Adrenal gland (tissue), 12 donors: ENCODE results near the gene MTUS2. TPM values are rescaled to one million over a fixed set of nuclear protein-coding genes. Genes with fewer than 3 reads are reported as not detected.

ENCODE experiments used
- DNase-seq, 7 donors: peaks; one replicate each; pipeline ENCODE4 v3.0.0-alpha.2; 2019 to 2020
- H3K27ac ChIP-seq, 5 donors: fragments of 200-600 bp; sonication (generic) in 4 of 5; 1 replicate in 3 of 5; 2 replicates in 2 of 5; pipeline versions ENCODE4 v1.5.1 to v1.8.0; 2016 to 2020; ENCODE audit warnings: mild to moderate bottlenecking in 1 of 5
- H3K27me3 ChIP-seq: fragments of 200-600 bp; 2 replicates; pipeline ENCODE4 v1.8.0; 2021
- H3K36me3 ChIP-seq, 2 donors: fragments of 200-600 bp; replicated peaks in 1 of 2; 1 replicate in 1 of 2; 2 replicates in 1 of 2; pipeline versions ENCODE4 v1.5.1 to v1.8.0; 2018 to 2022
- H3K4me1 ChIP-seq, 2 donors: fragments of 200-600 bp; replicated peaks in 1 of 2; 1 replicate in 1 of 2; 2 replicates in 1 of 2; pipeline versions ENCODE4 v1.5.1 to v1.8.0; 2018 to 2021
- H3K4me3 ChIP-seq, 4 donors: fragments of 200-600 bp; sonication (generic) in 3 of 4; one replicate each; pipeline ENCODE4 v1.5.1; 2016 to 2018
- H3K9me3 ChIP-seq, 3 donors: fragments of 200-600 bp; sonication (generic) in 1 of 3; replicated peaks in 1 of 3; 1 replicate in 2 of 3; 2 replicates in 1 of 3; pipeline versions ENCODE4 v1.5.1 to v1.8.0; 2016 to 2021
- POLR2A ChIP-seq, 2 donors: fragments of 450-650 bp; IDR thresholded peaks; one replicate each; pipeline ENCODE4 v1.6.1; 2017; ENCODE audit warnings: antibody characterized with exemption in 2 of 2, mild to moderate bottlenecking in 2 of 2, moderate library complexity in 1 of 2
- WGBS, 4 donors: extraction: QIAGEN DNeasy Blood & Tissue Kit in 2 of 4; methylation state at CpG; one replicate each; pipeline versions ENCODE4 v1.1.5 to v1.1.7; 2013 to 2017; 5-methylcytosine and 5-hydroxymethylcytosine counted together
- intact Hi-C, 2 donors: fragments of 100-400 bp; cut with DNase I; formaldehyde crosslinking; loops; one replicate each; pipeline versions ENCODE4 v1.14.1 to v1.15.0; 2022 to 2023
- polyA plus RNA-seq, 3 donors: library from polyadenylated mRNA; stranded (reverse); fragments of 200-250 nt in 2 of 3; fragments of 350-450 nt in 1 of 3; fragmentation: Illumina TruSeq in 1 of 3; extraction: RNeasy Lipid Tissue Mini Kit (QIAGEN cat#74804) in 1 of 3; gene quantifications; one replicate each; pipeline ENCODE4 v1.2.3, GENCODE V29; 2013 to 2014
- total RNA-seq, 9 donors: library from RNA; depleted of rRNA in 4 of 9; stranded (reverse); fragments of >200 nt in 4 of 9; fragments of 120-200 nt in 1 of 9; fragmentation: NEBNext Ultra II Directional in 1 of 9; extraction: Animal tissue kit (Norgen Biotek cat#: 25700) in 1 of 9; gene quantifications; one replicate each; pipeline versions ENCODE4 v1.1.0 to v1.2.4, GENCODE V29; 2013 to 2023
- TF ChIP-seq, protein P1 (sequence below), 6 experiments: fragments of 450-650 bp in 4 of 6; fragments of 200-600 bp in 2 of 6; sonication (generic) in 1 of 6; IDR thresholded peaks; 1 replicate in 5 of 6; 2 replicates in 1 of 6; pipeline versions ENCODE4 v1.5.1 to v1.8.0; 2016 to 2021; ENCODE audit warnings: antibody characterized with exemption in 6 of 6, mild to moderate bottlenecking in 2 of 6, moderate library complexity in 1 of 6
- donor health status: healthy with polysubstance abuse.
- donor health status: Bipolar disorder and iron deficiency.
- donor health status: DM: yes; HTN: yes; CAD: no.
- donor health status: DM: no; HTN: no; CAD: no.
- donor health status: DM: no; HTN: no; CAD: no.
- donor health status: DM: yes; HTN: yes; CAD: no.

The MTUS2 gene
- total and polyA plus RNA-seq, 12 donors = 0.07 to 0.24 (median 0.14) TPM; not detected in 5

GRCh38 chr13:29230299-29230845 is 410.2 kb downstream of the MTUS2 start:
- H3K27me3 ChIP-seq = no peaks in the 10 kb centered on the region
- no peaks in the 10 kb centered on the region for H3K9me3 ChIP-seq
- H3K27ac ChIP-seq = no peak overlapping the region
- no peaks in the 10 kb centered on the region for H3K36me3 ChIP-seq
- no peaks in the 10 kb centered on the region for H3K4me1 ChIP-seq
- intact Hi-C loops = no loop called here
- 70 to 83% (median 80%) methylated on average over 3 of the region's 3 CpGs for WGBS, 4 donors
- no peak for DNase-seq
- no peak for TF ChIP-seq POLR2A (IDR thresholded peaks at IDR 0.05)
- TF ChIP-seq, protein P1, sequence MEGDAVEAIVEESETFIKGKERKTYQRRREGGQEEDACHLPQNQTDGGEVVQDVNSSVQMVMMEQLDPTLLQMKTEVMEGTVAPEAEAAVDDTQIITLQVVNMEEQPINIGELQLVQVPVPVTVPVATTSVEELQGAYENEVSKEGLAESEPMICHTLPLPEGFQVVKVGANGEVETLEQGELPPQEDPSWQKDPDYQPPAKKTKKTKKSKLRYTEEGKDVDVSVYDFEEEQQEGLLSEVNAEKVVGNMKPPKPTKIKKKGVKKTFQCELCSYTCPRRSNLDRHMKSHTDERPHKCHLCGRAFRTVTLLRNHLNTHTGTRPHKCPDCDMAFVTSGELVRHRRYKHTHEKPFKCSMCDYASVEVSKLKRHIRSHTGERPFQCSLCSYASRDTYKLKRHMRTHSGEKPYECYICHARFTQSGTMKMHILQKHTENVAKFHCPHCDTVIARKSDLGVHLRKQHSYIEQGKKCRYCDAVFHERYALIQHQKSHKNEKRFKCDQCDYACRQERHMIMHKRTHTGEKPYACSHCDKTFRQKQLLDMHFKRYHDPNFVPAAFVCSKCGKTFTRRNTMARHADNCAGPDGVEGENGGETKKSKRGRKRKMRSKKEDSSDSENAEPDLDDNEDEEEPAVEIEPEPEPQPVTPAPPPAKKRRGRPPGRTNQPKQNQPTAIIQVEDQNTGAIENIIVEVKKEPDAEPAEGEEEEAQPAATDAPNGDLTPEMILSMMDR (IDR thresholded peaks at IDR 0.05) = no peak
- H3K4me3 ChIP-seq = no peak overlapping the region

DNA sequence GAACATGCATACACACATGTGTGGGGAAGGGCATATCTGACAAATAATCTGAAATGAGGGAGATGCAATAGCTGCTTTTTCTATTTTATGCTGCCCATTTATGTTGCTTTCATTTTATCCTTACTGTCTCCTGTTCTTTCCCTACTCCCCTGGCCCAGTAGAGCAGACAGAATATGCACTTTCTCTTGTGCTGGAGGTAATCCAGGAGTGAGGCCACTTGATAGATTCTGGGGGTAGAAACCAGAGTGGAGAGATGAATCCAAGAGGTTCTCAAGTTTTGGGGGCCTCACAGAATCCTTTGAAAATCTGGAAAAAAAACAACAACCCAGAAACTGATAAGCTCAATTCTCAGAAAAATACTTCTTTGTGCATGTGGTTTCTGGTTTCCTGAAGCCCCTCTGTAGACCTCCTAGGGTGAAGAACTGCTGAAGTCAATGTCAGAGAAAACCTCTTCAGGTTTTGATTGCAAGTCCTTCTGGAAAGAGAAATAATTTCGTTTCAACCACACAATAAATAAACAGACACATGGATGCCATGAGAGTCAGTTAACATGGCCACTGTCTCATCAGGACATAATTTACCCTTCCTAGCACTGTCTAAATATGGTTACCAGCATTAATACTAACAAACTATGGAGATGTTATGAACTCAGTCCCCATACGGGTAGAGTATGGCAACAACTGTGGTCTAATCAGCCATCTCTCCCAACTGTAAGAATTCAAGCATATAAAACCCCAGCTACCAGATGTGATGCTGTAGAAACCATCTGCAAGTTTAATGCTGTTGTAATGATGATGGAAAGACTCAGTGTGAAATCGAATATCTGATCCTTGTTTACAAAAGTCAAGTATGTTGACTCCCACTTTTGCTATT is 419.8 kb downstream of the MTUS2 start:
- TF ChIP-seq, protein P1 (IDR thresholded peaks at IDR 0.05) = no peak
- no peak for TF ChIP-seq POLR2A (IDR thresholded peaks at IDR 0.05)
- Histone ChIP-seq H3K27me3 (no peaks in the 10 kb centered on the region), H3K36me3 (no peaks in the 10 kb centered on the region), H3K27ac (no peak overlapping the region), H3K9me3 (no peaks in the 10 kb centered on the region), H3K4me3 (no peak overlapping the region), H3K4me1 (no peaks in the 10 kb centered on the region)
- intact Hi-C loops = no loop called here
- DNase-seq = no peak
- 41 to 56% (median 51%) methylated on average over 3 of the region's 3 CpGs for WGBS, 4 donors

- intact Hi-C loops = no loop called here
- no peak for DNase-seq
- no peaks in the 10 kb centered on the region for H3K4me1 ChIP-seq
- H3K27me3 ChIP-seq = no peaks in the 10 kb centered on the region
- 45 to 53% (median 52%) methylated on average over 9 of the region's 9 CpGs for WGBS, 4 donors
- H3K27ac ChIP-seq = no peak overlapping the region
- no peaks in the 10 kb centered on the region for H3K36me3 ChIP-seq
- no peak for TF ChIP-seq POLR2A (IDR thresholded peaks at IDR 0.05)
- TF ChIP-seq, protein P1 (IDR thresholded peaks at IDR 0.05) = no peak
- no peak overlapping the region for H3K4me3 ChIP-seq
- H3K9me3 ChIP-seq = no peaks in the 10 kb centered on the region
Observed at GRCh38 chr13:29254626-29255370, 434.7 kb downstream of the MTUS2 start.

GRCh38 chr13:29255567-29255966 is 435.4 kb downstream of the MTUS2 start:
- H3K9me3 ChIP-seq = no peaks in the 10 kb centered on the region
- TF ChIP-seq POLR2A (IDR thresholded peaks at IDR 0.05) = no peak
- TF ChIP-seq, protein P1 (IDR thresholded peaks at IDR 0.05) = no peak
- H3K27ac ChIP-seq = no peak overlapping the region
- no peaks in the 10 kb centered on the region for H3K27me3 ChIP-seq
- intact Hi-C loops = no loop called here
- DNase-seq = no peak
- H3K36me3 ChIP-seq = no peaks in the 10 kb centered on the region
- H3K4me1 ChIP-seq = no peaks in the 10 kb centered on the region
- no peak overlapping the region for H3K4me3 ChIP-seq
- 63 to 80% (median 68%) methylated on average over 1 to 2 of the region's 2 CpGs for WGBS, 4 donors
